ENCODE data around the gene ARHGAP44.

The ARHGAP44 gene

GRCh38 chr17:12789481-12790248 is at the start of gene ARHGAP44:
Gene ARHGAP44, plus strand, starts transcription at chr17:12789498. Its CDS starts 341 bp downstream, at chr17:12789839.
- no peak for DNase-seq (ENCODE audit: extremely low spot score, insufficient read length, low read depth)

GRCh38 chr17:12739500-12739899 is 49.8 kb upstream of the ARHGAP44 start:
- FAIRE-seq: no peak
- DNase-seq (ENCODE audit: extremely low spot score, insufficient read length, low read depth): no peak

More at GRCh38 chr17:12789481-12790248, at the start of gene ARHGAP44:
- no peak for FAIRE-seq

- DNase-seq (ENCODE audit: extremely low spot score, insufficient read length, low read depth) (no peak), FAIRE-seq (no peak)
Observed at GRCh38 chr17:12743046-12743445, 46.3 kb upstream of the ARHGAP44 start.

GRCh38 chr17:12744298-12744697 is 45.0 kb upstream of the ARHGAP44 start:
- no peak for FAIRE-seq
- DNase-seq (ENCODE audit: extremely low spot score, insufficient read length, low read depth): no peak

GRCh38 chr17:12744786-12745185 is 44.5 kb upstream of the ARHGAP44 start:
- FAIRE-seq: no peak
- no peak for DNase-seq (ENCODE audit: extremely low spot score, insufficient read length, low read depth)

- DNase-seq (ENCODE audit: extremely low spot score, insufficient read length, low read depth) (no peak), FAIRE-seq (no peak)
Observed at GRCh38 chr17:12745486-12745885, 43.8 kb upstream of the ARHGAP44 start.

- DNase-seq (ENCODE audit: extremely low spot score, insufficient read length, low read depth): no peak
- no peak for FAIRE-seq
Observed at GRCh38 chr17:12756786-12757185, 32.5 kb upstream of the ARHGAP44 start.

GRCh38 chr17:12759090-12759489 is 30.2 kb upstream of the ARHGAP44 start:
- FAIRE-seq (no peak), DNase-seq (ENCODE audit: extremely low spot score, insufficient read length, low read depth) (no peak)

- no peak for FAIRE-seq
Observed at GRCh38 chr17:12765548-12765947, 23.8 kb upstream of the ARHGAP44 start.

GRCh38 chr17:12768255-12768654 is 21.0 kb upstream of the ARHGAP44 start:
- FAIRE-seq (no peak), DNase-seq (ENCODE audit: extremely low spot score, insufficient read length, low read depth) (no peak)

More at GRCh38 chr17:12765548-12765947, 23.8 kb upstream of the ARHGAP44 start:
- DNase-seq (ENCODE audit: extremely low spot score, insufficient read length, low read depth): no peak

- no peak for DNase-seq (ENCODE audit: extremely low spot score, insufficient read length, low read depth)
- no peak for FAIRE-seq
Observed at GRCh38 chr17:12769981-12770380, 19.3 kb upstream of the ARHGAP44 start.

- FAIRE-seq (no peak), DNase-seq (ENCODE audit: extremely low spot score, insufficient read length, low read depth) (no peak)
Observed at GRCh38 chr17:12773153-12773552, 16.1 kb upstream of the ARHGAP44 start.

- peak; percentile 58 for FAIRE-seq
- peak; percentile 36 for DNase-seq (ENCODE audit: extremely low spot score, insufficient read length, low read depth)
Observed at GRCh38 chr17:12789075-12789480, 220 bp upstream of the ARHGAP44 start.

- no peak for FAIRE-seq
- DNase-seq (ENCODE audit: extremely low spot score, insufficient read length, low read depth): no peak
Observed at GRCh38 chr17:12790249-12791106, 1.2 kb downstream of the ARHGAP44 start.

GRCh38 chr17:12794919-12795532 is 5.7 kb downstream of the ARHGAP44 start:
- DNase-seq (ENCODE audit: extremely low spot score, insufficient read length, low read depth) (no peak), FAIRE-seq (no peak)

GRCh38 chr17:12800855-12801365 is 11.6 kb downstream of the ARHGAP44 start:
- FAIRE-seq: no peak
- no peak for DNase-seq (ENCODE audit: extremely low spot score, insufficient read length, low read depth)

- DNase-seq (ENCODE audit: extremely low spot score, insufficient read length, low read depth): no peak
- no peak for FAIRE-seq
Observed at GRCh38 chr17:12806630-12807029, 17.3 kb downstream of the ARHGAP44 start.

- DNase-seq (ENCODE audit: extremely low spot score, insufficient read length, low read depth) (no peak), FAIRE-seq (no peak)
Observed at GRCh38 chr17:12808723-12809122, 19.4 kb downstream of the ARHGAP44 start.

GRCh38 chr17:12812877-12813276 is 23.6 kb downstream of the ARHGAP44 start:
- FAIRE-seq (no peak), DNase-seq (ENCODE audit: extremely low spot score, insufficient read length, low read depth) (no peak)

- DNase-seq (ENCODE audit: extremely low spot score, insufficient read length, low read depth) (no peak), FAIRE-seq (no peak)
Observed at GRCh38 chr17:12813664-12814063, 24.4 kb downstream of the ARHGAP44 start.

Data from GM18507 (cell line).